GM12892 (cell line): ENCODE measurements around the gene NR0B2.

Experiments
- DNase-seq: peaks from one replicate; pipeline ENCODE4 v3.0.0; 2011; ENCODE audit not compliant: insufficient read length
- FAIRE-seq: peaks from 2 replicates; lab custom pipeline; 2011; peaks lifted over from hg19 to GRCh38; lab: Jason Lieb, UNC
- POLR2A ChIP-seq: IDR thresholded peaks from 2 replicates; pipeline ENCODE4 v1.6.1; 2011; ENCODE audit warnings: low read depth, low read length, control low read depth
- POLR2AphosphoS5 ChIP-seq: IDR thresholded peaks from 2 replicates; pipeline ENCODE4 v1.6.1; 2011; ENCODE audit warnings: low read depth, low read length, control low read depth
- TAF1 ChIP-seq: IDR thresholded peaks from 2 replicates; pipeline ENCODE4 v1.6.1; 2011; ENCODE audit warnings: low read depth, mild to moderate bottlenecking, control low read depth, low read length, borderline replicate concordance

The NR0B2 gene

DNA sequence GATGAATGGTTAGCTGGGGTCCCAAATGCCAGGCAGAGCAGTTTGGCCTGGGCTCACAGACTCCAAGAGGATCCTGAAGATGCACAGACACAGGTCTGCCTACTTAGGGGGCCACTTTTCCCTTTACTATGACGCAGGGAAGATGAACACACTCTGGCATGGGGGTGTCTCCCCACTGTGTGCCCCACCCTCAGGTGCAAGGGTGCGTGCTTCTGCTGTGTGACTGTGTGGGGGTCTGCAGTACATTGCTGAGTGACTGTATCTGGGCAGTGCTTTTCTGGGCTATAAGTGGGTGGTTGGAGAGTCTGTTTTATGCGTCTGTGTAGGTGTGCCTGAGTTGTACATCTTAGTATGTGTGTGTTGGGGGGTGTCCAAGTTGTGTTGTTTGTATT lies 3.8 kb downstream of the NR0B2 start:
- TF ChIP-seq POLR2AphosphoS5: no peak
- TF ChIP-seq TAF1: no peak
- no peak for TF ChIP-seq POLR2A
- no peak for FAIRE-seq
- no peak for DNase-seq

DNA sequence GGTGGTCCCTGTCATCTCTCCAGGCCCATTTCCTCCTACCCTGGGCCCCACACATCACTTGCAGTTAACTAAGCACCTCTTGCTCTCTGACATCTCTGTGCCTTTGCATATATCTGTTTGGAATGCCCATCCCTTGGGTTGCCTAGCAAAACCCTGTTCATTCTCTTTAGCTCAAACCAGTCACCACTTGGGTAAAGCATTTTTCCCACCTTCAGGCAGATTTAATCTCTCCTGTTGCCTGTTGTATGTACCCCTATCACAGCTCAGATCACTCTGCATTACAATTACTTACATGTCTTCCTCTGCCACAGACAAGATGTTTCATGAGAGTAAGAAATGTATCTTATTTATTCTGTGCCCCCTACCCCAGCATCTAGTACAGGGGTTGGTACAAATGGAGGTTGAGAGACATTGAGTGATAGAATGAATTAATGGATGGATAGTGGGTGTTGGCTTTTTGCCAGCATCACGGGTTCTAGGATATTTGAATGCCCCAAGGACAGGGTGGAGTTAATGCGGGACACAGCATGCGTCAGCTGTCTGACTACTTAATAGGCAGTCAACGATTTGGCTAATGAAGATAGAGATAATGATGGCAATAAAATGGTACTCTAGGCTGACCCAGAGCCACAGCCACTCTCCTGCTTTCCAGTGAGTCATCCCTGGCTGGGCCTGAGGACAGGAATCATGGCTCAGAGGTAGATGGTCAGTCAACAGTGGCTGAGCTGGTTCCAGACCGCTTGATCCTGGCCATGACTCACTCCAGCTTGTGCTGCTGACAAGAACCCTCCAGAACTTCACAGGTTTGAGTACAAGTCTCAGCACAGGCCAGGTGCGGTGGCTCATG lies 6.5 kb downstream of the NR0B2 start:
- no peak for TF ChIP-seq POLR2A
- TF ChIP-seq TAF1: no peak
- TF ChIP-seq POLR2AphosphoS5: no peak
- DNase-seq: no peak
- FAIRE-seq: no peak

DNA sequence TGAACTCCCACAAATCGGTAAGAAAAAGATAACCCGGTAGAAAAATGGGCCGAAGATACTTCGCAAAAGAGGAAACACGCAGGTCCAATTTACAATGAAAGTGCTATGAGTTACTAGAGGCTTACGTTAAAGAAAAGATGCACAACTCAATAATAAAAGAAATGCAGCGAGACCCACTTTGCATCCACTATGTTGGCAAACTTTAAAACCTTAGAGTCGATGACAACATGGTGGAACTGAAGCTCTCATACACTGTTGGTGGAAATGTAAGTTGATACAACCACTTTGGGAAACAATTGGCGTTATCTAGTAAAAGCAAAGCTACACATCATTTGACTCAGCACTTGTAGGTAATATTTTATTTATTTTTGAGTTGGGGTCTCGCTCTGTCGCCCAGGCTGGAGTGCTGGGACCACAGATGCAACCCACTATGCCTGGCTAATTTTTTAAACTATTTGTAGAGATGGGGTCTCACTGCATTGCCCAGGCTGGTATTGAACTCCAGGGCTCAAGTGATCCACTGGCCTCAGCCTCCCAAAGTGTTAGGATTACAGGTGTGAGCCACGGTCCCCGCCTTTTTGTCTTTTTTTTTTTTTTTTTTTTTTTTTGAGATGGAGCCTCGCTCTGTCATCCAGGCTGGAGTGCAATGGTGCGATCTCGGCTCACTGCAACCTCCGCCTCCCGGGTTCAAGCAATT lies 12.8 kb downstream of the NR0B2 start:
- FAIRE-seq (peak; percentile 9), DNase-seq (no peak)
- TF ChIP-seq POLR2A: no peak
- no peak for TF ChIP-seq TAF1
- no peak for TF ChIP-seq POLR2AphosphoS5

DNA sequence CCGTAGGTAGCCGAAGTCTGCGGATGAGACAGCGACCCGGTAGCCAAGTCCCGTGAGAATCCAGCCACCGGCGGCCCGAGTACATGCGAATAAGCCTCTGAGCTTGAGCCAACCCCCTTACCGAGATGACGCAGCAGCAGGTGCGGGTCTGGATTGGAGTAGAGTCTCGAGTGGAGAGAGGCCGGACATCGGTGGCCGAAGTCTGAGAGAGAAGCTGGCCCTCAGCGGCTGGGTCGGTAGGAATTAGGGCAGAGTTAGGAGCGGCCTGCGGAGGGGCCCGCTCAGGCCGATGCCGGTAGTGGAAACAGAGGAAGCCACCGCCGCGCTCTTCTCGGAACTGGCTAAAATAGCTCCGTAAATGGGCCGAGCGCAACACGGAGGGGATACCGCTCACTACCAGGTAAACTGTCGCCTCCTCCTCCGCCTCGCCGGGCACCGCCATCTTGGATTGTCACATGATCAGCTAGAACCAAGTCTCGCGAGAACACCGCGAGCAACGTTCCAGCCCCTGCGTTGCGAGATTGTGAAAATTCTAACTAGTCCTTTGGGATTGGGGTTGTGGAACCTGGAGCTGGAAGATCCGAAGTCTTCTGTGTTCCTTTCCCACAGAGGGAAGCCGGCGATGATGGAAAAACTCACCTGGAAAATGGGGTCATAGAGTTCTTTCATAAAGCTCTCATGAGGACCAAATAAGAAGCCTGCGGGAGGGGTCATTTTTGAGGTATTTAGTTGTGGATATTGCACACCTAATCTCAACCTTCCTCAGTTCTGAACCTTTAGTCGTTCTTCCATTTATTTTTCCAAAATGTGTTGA lies 13.6 kb downstream of the NR0B2 start, which contains the start of gene GPATCH3:
Gene GPATCH3 (minus strand): TSS at position 467 of the 814 bp plus-strand sequence. CDS start 25 bp downstream, at position 442.
- peak; percentile 80 for DNase-seq
- peak; percentile 84 for FAIRE-seq
- TF ChIP-seq POLR2AphosphoS5 (peak; percentile 83), POLR2A (peak; percentile 92), TAF1 (peak; percentile 95)

DNA sequence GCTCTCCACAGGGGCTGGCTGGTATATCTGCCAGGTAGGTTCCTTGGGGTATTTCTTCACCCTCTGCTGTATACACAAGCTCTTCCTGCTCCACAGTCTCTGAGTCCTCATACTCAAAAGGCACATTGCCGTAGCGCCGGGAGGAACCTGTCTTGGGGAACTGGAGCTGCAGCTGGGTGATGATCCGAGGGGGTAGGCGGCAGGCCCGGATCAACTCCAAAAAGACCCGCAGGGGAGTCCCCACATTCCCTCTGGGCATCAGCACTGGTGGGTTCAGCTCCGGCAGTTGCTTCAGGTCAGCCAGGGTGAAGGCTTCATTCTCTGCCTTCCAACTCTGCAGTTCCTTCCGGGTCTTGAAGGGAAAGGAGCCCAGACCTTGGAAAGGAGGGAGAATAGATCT lies 16.4 kb downstream of the NR0B2 start:
- FAIRE-seq (no peak), DNase-seq (no peak)
- TF ChIP-seq POLR2A: no peak
- TF ChIP-seq POLR2AphosphoS5: no peak
- no peak for TF ChIP-seq TAF1

DNA sequence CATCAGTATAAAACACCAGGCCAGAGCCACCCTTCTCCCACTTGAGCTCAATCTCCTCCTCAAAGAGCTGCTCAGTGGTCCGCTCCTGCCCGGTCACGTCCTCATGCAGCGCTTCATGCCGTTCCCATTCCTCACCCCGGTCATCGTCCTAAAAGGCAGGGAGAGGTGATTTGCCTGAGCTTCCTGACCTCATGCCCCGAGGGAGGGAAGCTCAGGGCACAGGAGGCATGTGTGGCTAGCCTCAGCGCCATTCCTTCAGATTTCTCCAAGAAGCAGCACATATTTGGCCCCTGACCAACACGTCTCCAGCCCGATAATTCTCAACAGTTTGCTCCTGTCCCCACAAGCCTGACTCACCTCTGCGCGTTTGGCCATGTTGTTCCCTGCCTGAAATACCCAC lies 19.5 kb downstream of the NR0B2 start:
- DNase-seq: no peak
- TF ChIP-seq TAF1: no peak
- no peak for TF ChIP-seq POLR2A
- no peak for TF ChIP-seq POLR2AphosphoS5
- no peak for FAIRE-seq

DNA sequence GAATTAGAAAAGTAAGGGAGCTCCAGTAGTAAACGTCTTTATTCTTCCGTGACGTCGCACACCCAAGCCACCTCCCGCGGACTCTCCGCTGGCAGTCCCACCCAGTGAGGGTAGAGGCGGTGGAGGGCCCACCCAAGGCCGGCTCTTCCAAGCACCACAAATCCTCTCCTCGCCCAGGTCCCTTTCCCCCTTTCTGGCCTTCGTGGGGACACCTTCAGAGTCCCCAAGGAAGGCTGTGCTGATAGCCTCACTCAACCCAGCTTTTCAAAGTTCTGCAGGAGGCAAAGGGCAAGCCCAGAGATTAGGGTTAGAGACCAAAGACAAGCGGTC lies 23.3 kb downstream of the NR0B2 start:
- FAIRE-seq (no peak), DNase-seq (no peak)
- TF ChIP-seq TAF1 (no peak), POLR2A (no peak), POLR2AphosphoS5 (no peak)

DNA sequence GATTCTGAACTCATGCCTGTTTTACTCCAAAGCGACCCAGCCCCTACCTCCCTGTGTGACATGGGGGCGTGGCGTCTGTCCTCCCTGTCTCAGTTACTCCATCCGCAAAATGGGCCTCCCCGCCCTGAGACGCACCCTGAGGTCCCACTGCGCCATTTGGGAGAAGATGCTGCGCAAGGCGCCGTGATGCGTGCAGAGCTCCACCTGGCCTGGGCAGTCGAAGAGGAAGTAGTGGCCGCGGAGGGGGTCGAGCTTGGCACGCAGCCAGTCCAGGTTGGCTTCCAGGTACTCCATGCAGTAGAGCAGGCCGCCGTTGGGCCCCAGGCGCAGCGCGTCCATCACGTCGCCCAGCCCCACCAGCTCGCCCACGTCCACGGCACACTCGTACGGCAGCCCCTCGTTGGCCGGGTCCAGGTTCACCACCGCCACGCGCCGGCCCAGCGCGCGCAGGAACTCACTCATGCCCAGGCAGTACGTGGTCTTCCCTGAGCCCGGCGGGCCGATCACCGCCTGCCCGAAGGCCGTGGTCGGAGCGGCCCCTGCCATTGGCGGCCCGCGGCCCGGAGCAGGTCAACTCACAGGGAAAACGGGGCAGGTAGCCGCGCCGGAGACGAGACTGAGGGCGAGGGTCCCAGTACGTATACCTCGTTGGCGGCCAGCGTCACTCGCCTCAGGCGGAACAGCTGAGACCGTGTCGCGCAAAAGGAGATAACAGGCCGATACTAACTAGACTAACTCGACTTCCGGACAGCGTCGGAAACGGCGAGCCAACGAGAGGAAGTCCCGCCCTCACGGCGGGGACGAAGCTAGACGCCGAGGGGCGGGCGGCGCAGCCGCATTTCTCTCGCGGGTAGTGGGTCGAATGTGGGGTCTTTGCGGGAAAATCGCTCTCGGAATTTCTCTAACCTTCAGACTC lies 24.0 kb downstream of the NR0B2 start, which contains the start of gene GPN2:
Gene GPN2 (minus strand): TSS at position 733 of the 916 bp plus-strand sequence. CDS start 187 bp downstream, at position 546.
- peak; percentile 97 for TF ChIP-seq POLR2A
- peak; percentile 63; the same call in 1 of the 2 replicates for TF ChIP-seq TAF1
- TF ChIP-seq POLR2AphosphoS5: peak; percentile 96
- FAIRE-seq: peak; percentile 95
- peak; percentile 96 for DNase-seq

DNA sequence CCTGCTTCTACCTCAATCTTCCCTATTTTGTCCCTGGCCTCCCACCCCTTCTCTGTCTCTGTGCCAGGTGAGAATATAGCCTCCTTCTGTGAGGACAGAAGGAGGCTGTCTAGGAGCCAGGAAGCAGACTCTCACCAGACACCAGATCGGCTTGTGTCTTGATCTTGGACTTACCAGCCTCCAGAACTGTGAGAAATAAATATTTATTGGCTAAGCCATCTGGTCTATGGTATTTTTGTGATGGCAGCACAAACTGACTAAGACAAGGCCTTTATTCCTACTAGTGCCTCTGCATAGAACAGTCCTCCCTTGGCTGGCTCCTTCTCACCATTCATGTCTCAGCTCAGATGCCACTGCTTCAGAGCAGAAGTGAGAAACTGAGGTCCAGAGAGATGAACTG lies 25.5 kb downstream of the NR0B2 start:
- TF ChIP-seq TAF1: no peak
- TF ChIP-seq POLR2AphosphoS5: no peak
- TF ChIP-seq POLR2A: no peak
- no peak for FAIRE-seq
- no peak for DNase-seq

DNA sequence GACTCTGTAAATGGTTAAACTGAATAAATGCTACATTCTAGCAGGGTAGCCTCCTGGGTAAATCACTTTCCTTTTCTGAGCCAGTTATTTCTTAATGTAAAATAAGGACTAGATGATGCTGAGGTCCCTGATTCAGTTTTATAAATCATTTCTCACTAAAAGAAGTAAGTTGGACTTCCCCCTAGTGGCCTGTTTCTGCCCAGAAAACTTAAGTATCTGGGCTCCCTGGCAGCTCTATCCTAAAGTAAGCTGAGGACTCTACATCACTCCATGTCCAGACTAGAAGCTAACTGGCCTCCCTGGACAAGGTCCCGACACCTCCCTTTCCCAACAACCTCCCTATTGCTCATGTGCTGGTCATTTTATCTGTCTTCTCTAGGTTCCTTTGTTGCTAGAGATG lies 26.6 kb downstream of the NR0B2 start:
- TF ChIP-seq POLR2A: no peak
- TF ChIP-seq TAF1: no peak
- TF ChIP-seq POLR2AphosphoS5: no peak
- FAIRE-seq (no peak), DNase-seq (no peak)
